ENCODE measurements around the gene DNAAF1.

DNA sequence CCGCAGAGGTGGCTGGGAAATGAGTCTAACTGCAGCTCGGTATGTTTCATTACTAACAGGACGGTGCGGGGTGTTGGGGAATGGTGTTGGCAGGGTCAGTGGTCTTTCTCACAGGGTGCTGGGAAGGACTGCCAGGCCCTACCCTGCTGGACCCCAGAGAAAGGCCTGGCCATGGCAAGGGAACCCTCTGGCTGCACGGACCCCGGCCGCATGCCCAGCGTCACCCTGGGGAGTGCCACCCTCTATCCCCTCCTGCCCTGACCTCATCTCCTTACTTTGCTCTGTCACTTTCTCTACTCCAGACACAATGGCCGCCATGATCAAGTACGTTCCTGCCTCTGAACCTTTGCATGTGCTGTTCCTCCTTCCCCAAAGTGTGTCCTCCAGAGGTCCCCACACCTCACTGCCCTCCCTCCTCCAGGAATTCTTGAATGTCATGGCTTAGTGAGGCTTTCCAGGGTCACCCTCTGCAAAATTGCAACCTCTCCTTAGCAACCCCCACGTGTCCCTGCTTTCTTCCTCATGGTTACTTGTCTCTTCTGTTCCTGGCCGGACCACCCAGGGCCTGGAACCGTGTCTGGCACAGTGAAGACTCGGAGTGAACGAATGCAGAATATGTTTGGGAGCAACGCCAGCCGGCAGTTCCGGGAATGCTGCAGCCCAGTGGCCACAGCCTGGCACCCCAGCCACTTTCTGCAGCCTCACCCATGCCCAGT is 61.0 kb downstream of the DNAAF1 start:
- TF ChIP-seq, protein P1, sequence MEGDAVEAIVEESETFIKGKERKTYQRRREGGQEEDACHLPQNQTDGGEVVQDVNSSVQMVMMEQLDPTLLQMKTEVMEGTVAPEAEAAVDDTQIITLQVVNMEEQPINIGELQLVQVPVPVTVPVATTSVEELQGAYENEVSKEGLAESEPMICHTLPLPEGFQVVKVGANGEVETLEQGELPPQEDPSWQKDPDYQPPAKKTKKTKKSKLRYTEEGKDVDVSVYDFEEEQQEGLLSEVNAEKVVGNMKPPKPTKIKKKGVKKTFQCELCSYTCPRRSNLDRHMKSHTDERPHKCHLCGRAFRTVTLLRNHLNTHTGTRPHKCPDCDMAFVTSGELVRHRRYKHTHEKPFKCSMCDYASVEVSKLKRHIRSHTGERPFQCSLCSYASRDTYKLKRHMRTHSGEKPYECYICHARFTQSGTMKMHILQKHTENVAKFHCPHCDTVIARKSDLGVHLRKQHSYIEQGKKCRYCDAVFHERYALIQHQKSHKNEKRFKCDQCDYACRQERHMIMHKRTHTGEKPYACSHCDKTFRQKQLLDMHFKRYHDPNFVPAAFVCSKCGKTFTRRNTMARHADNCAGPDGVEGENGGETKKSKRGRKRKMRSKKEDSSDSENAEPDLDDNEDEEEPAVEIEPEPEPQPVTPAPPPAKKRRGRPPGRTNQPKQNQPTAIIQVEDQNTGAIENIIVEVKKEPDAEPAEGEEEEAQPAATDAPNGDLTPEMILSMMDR (IDR thresholded peaks at IDR 0.05), result no peak
- TF ChIP-seq POLR2A (IDR thresholded peaks at IDR 0.05), result no peak

All from heart left ventricle (tissue), 13 donors.